Activated gamma-delta T cell (primary cell): ENCODE data around the gene RAD18.

Experiments used
- DNase-seq: peaks from one replicate; lab custom pipeline; 2025; lab: John Stamatoyannopoulos, UW
- total RNA-seq, 2 donors: gene quantifications; one replicate each; lab custom pipeline; 2026; lab: John Stamatoyannopoulos, UW

The RAD18 gene, protein sequence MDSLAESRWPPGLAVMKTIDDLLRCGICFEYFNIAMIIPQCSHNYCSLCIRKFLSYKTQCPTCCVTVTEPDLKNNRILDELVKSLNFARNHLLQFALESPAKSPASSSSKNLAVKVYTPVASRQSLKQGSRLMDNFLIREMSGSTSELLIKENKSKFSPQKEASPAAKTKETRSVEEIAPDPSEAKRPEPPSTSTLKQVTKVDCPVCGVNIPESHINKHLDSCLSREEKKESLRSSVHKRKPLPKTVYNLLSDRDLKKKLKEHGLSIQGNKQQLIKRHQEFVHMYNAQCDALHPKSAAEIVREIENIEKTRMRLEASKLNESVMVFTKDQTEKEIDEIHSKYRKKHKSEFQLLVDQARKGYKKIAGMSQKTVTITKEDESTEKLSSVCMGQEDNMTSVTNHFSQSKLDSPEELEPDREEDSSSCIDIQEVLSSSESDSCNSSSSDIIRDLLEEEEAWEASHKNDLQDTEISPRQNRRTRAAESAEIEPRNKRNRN
- 24.2 to 29.9 reads per million in 2 donors for total RNA-seq

DNA sequence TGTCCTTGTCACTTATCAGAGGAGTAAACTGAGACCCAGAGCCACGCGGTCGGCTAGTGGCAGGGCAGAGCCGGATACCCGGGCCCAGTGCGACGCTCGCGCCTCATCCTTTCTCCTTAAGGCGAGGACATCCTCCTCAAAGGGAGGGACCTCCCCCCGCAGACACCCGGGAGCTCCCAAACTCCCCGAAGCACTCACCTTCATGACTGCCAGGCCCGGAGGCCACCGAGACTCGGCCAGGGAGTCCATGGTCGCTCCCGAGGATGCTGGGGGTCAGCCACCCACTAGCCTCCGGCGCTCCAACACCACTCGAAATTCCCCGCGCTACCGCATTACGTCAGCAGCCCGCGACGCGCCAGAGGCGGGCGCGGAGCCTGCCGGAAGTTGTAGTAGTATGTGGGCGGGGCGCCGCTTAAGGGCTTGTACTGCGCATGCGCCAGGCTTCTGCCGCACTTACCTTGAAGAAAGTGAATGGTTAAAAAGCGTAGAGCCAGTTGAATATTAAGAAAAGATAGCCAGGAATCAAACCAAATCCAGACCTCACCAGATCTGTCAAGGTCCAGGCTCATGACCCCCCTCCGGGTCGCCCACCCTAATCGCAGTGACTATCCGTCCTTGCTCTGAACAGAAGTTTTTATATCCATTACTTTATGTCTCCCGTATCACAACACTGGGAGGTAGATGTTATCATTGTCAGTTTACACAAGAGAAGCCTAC is at the start of gene RAD18:
Gene RAD18 (minus strand): TSS at position 336 of the 717 bp plus-strand sequence. CDS start 87 bp downstream, at position 249.
- DNase-seq: peak; percentile 79

DNA sequence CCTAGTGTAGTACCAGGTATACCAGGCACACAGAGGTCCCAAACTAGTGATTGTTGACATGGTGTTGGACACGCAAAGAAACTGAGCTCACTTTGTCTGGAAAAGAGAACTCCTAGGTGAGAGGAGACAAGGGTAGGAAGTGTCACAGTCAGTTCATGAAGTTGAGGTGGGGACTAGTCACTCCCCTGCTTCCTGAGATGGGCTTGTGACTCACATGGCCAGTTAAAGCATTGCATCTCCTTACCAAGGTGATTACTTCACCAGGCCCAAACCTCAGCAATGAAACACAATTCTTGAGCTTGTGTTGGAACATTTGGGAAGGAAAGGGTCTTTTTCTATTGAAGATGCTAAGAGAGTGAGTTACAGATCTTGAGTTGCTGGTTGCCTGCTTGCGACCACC is 49.2 kb upstream of the RAD18 start:
- DNase-seq: no peak

DNA sequence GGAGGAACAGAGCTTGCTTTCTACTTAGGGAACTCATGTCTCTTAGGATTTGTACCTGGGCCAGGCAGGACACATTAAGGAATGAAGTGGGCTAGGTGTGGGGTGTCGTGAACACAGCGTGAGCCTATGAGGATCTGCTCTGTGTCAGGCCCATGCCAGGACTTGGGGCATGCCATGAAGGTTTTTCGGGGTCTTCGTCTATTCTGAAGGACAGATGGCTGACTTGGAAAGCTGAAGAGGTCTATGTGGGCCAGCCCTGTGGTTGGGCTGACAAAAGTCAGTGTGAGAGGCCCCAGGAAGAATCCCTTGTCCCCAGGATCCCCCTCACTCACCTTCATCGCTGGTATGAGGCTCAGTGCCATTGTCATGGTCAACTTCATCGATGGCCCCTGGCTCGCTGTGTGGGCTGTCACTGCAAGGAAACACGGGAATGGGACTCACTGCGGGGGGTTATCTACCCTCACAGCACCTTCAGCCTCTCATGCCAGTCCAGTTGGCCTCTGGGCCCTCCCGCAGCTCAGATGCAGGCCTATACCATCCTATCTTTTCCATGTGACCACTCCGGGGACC is 46.8 kb upstream of the RAD18 start:
- no peak for DNase-seq

DNA sequence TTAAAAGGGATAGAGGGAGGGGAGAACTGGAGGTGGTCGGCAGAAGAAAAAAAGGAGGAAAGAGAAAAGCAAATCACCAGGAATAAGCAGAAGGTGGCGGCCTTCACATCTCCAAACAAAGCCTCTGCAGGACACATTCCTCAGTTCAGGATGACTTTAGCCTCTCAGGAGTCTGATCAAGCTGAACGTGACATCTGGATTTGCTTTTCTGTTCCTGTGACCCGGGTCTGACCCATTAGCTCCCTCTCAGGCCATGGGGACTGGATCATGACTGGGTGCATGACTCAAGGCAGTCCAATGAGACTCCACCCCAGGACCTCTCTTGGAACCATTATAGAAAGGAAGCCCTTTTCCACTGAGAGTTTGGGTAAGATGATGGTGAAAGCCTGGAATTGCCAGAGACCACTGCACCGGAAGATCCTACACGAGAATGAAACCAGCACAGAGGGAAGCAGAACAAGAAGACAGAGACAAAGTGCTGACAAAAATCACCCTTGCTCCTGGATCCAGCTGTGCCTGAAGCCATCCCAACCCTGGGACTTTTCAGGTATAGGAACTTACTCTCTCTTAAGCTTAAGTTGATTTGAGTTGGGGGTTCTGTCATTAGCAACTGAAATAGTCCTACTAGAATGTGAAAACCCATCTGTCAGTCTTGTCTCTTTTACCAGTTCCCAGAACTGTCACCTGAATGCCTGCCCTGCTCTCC is 45.4 kb upstream of the RAD18 start:
- DNase-seq: no peak

DNA sequence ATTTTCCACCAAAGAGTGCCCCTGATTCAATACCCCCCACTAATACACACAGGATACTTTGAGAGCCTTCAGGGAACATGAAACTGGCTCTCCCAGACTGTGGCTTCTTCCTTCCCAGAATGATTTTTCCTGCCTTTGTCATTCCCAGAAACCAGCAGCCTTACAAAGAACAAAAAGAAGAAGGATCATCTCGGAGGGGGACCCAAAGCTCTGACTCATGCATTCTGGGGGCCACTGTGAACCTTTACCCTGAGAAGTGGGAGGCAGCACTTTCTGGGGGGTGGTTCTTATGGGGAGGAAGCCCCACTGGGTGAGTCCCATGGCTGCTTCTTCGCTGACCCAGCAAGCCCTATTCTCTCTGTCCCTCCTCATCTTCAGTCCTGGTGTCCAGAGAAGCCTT is 44.7 kb upstream of the RAD18 start:
- no peak for DNase-seq

DNA sequence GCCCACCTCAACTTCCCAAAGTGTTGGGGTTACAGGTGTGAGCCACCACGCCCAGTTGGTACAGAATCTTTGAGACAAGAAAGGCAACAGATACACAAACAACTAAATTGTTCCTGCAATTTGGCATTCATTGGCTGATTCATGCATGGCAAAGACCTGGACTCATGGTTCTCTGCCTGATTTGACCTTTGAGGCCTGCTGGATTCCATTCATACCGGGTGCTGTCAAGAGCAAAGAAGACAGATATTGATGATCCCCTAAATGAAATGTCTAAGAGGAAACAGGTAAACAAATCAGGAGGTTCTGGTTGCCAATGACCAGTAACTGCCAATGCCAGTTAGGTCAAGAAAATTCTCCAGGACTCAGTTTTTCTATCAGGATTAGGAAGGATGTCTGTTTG is 43.9 kb upstream of the RAD18 start:
- no peak for DNase-seq

DNA sequence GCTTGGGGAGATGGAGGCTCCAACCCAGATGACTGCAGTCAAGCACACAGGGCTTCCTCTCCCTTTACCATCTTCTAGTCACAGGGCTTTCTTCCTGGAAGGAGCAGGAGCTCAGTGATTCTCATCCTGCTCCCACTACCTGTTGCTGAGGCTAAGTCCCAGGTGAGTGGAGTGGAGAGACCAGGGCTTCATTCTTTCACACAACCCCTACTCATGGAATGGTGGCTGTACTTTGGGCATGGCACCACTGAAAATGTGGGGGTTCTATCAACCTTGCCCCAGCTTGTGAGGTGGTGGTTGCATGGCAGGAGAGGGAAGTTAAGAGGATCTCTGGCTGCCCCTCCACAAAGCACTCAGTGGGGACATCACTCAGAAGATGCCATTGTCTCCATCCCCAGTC is 36.8 kb upstream of the RAD18 start:
- DNase-seq: no peak

DNA sequence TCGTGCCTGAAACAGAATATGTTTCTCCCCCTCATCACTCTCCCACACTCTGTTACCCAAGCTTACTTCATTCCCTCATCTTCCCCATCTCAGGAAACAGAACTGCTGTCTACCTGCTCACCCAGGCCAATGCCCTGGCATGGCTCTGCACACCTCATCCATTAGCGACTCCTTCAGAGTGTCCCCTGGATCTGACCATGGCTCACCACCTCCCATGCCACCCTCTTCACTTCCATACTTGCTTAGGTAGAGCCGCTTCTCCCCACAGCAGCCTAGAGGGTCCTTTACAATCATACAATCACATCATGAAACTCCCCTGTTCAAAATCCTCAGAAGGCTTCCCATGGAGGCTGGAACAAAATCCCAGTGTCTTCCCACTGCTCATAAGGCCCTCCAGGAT is 33.9 kb upstream of the RAD18 start:
- no peak for DNase-seq

DNA sequence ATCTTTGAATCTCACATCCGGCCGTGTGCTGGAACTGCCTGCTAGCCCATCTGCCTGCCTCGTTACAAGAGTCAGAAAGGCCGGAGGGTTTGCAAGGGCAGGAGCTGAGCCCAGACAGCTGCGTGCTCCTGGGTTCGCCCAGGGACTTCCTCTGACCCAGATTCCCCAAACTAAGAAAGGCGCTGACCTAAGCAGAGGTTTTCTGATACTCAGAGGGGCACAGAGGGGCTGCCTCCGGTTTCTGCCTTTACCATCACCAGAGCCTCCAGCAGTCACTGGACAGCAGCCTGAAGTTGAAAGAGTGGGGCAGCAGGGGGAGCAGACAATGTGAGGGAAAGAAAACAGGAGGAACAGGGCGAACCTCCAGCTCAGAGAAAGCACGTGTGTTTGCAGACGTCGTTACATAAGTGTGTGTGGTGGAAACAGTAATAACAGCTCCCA is 33.4 kb upstream of the RAD18 start:
- DNase-seq: no peak

DNA sequence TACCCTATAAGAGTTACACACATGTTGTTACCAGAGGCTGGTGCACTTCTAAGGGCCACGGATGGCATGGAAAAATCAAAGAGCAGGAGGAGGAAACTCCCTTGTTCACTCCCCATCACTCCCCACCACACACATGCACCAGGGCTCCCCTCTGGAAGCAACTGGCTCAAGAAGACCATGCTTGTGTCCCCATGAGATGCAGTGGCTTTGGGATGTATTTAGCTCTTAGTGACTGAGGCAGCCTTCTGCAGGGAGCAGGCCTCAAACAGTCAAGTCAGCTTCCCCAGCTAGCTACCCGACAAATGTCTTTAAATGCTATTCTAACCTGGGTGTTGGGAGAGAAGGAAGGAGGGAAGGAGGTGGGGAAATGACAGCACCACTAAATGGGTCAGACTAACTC is 32.9 kb upstream of the RAD18 start:
- no peak for DNase-seq

DNA sequence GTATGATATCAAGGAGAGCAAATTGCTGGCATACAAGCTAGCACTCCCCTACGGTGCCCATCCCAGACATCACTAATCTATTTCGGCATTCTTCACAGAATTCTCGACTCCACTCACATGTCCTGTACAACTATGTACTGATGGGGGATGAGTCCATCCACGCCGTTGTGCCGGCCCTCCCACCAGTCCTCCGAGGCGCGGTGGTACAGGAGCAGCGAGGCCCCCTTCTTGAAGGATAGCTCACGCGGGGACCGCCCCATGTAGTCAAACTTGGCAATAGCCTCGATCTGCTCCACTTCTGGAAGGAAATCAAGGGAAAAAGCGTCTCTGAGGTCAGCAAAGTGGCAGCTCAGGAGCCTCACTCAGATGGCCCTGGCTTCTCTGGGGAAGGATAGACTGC is 31.0 kb upstream of the RAD18 start:
- DNase-seq: no peak

DNA sequence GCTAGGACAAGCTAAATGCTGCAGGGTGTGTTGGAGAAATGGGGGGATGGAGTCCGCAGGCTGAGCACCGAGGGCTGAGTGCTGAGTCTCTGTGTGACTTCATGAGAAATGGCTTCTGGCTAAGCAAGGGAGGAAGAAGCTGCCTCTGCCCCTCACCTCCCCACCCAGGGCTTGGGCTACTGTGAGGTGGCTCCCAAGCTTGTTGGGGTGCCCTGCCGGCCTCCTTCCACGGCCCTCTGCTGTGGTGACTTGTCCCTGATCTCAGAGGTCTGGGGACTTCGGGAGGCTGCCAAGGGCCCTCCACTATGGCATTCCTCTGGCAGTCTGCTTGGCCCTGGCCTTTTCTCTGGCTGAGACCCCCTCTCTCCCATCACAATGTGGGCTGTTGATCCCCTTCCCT is 30.1 kb upstream of the RAD18 start:
- no peak for DNase-seq

DNA sequence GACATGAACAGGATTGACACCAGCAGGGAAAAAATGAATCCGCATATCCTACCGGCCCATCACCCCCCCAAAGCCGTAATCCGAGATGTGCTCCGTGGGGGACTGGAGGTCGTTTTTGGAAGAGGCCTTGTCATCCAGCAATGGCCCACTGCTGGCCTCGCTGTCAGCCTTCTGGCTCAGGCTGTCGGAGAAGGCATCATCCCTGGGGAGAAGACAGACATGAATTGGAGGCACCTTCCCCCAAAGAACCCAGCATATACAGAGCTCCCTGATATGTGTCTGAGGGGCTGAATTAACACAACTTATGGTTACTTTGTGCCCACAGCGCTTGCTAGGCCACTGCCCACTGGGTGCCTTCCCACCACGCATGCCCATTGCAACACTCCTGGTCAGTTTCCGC is 29.6 kb upstream of the RAD18 start:
- no peak for DNase-seq

DNA sequence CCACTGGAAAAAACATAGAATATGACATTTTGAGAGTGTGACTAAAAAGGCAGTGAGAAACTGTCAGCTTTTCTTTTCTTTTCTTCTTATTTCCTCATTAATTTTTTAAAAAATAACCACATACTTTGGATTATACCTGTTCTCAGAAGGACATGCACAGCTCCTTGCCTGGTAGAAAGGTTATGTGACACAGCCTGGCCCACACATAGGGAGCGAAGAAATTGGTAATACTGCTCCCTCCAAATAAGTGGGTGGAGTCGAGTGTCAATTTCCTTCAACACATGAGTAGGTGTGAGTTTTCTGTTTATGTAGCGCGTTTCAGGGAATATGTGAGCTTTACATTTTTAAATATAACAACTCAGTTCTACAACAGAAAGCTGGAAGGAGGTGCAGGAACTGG is 28.9 kb upstream of the RAD18 start:
- no peak for DNase-seq

DNA sequence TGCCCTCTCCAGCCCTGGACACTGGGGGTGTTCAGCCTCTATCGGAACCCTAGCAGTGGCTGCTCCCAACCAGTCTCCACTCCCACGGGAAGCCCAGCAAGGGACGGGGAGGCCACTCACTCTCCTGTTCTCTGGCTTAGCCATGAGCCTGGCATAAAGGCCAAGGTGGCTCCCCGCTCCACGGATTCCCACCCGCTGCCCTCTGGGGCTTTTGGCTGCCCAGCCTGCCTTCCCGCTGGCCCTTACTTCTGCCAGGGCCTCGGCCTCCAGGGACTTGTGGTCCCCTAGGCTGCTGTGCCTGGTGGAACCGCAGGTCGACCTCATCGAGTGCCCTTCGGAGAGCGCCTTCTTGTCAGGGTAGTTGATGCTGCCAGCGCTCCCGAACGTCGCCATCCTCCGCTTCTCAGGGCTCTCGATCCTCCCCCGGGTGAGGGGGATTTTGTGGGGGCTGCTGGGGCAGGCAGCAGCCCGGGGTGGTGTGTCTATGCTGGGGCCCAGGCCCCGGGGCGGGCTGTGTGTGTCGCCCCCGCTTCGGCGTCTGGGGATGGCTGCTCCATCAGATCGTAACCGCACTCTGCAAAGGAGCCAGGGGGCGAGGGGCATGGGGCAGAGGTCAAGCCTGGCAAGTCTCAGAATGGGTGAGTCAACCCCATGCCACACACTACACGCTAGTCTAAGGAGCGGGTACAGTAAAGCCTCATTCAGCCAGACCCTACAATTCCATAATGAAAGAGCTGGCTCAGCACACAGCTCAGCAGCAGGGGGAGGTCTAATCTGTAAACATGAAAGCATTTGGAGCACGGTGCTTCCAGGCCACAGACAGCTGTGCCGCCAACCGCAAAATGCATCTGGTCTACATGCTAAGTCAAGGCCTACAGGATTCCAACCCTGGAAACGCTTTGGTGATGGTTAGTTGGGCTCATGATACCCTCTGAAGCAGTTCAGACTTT is 27.3 kb upstream of the RAD18 start:
- DNase-seq: no peak

DNA sequence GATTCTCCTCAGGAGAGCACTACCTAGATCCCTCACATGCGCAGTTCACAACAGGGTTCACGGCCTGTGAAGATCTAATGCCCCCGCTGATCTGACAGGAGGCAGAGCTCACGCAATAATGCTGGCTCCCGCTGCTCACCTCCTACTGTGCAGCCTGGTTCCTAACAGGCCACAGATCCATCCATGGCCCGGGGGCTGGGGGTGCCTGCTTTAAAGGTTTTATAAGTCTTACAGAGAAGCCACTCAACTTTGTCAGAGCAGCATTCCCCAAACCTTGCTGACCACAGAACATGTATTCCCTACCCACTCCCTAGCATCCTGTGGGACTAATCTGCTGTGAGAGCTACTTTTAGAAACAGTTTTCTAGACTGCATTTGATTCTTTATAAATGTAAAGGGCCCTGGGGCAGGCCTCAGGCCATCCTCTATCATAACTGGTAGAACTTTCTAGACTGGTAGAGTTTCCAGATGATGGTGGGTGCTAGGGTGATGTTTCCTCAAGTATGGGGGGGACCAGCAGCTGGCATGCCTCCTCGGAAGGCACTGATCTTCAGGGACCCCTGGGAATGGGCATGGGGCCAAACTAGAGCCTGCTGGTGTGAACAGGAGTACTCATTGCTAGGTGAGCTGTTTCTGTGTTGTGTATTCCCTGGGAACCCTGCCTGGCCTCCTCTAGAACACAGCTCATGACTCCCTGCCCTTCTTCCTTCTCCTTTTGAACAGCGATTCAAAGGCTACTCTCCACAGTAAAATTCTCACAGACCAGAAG is 25.7 kb upstream of the RAD18 start:
- DNase-seq: no peak

DNA sequence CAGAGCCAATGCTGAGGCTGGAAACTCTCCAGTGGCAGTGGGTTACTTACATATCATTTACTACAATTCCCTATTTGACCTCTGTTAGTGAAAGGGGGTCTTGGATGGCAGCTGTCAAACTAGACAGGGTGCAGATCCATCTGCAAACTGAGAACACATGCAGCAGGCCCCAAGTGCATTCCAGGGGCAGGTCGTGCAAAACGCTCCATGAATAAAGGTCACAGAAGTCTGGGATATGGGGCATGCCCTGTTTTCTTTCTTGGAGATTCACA is 25.0 kb upstream of the RAD18 start:
- no peak for DNase-seq

DNA sequence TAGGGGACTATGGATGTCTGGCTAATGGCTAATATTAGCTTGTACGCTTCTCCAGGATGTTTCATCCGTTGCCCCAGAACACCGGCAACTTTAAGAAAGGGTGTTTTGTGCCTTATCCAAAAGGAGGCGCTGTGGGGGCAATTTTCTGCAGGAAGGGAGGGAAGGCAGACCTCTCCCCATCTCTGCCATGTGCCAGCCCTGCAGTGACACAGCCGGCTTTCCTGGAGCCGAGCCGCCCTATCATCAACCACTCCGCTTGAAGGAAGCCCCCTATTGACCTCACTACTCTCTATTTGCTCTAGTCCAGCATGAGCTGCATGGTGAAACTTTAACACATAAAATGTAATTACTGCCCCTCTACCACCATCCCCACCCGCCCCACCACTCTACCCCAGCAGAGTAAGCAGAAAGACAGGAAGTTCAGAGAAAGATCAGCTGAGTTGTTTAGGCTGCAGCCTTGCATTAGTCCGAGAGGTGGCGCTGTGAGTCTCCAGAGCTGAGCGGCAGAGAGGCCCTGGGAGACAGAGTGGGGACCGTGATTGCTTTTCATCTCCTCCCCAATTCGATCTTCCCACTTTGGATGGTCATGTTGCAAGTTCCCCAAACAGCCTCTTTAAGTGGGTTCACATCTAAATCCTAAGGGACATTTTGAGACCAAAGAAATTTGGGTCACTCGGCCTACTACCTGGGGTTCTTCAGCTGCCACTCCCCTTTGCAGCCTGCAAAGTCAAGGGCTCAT is 24.5 kb upstream of the RAD18 start:
- DNase-seq: no peak

DNA sequence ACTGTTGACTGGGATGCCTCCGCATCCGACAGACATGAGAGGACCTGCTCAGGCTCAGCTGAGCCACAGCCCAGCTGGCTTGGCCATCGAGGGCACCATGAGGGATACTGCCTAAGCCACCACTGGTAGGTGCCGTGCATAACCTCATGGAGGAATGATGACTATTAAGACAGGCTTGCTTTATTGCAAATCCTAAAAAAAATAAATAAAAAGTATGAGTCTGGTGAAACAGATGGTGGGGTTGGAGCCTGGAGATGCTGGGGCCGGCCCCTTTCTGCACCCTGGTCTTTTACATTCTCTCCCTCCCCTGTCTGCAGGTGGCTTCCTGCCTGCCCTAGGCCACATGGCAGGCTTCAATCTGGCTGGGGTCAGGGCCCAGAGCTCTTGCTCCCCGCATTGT is 24.0 kb upstream of the RAD18 start:
- no peak for DNase-seq

DNA sequence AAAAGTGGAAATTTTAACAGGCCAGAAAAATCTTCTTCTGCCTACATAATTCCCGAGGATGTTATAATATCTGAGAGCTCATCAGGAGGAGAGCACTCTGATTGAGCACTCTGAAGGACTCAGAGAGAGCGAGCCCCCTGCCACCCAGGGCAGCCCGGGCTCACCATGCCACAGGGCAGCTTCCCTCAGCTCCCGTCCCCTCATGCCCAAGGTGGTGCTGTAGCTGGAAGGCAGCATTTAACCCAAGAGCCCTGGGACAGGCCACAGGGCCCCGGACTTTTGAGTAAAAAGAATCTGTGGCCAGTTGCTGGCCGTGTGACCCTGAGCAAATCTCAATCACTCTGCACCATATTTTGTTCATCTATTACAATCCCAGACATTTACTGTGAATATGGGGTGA is 23.5 kb upstream of the RAD18 start:
- DNase-seq: no peak
